ELF-1 (cell line): ENCODE results near the gene RBM10.

Source experiments
- DNase-seq: peaks from one replicate; pipeline ENCODE4 v3.0.0-alpha.2; 2016; ENCODE audit warnings: low read depth, low spot score

The RBM10 gene

DNA sequence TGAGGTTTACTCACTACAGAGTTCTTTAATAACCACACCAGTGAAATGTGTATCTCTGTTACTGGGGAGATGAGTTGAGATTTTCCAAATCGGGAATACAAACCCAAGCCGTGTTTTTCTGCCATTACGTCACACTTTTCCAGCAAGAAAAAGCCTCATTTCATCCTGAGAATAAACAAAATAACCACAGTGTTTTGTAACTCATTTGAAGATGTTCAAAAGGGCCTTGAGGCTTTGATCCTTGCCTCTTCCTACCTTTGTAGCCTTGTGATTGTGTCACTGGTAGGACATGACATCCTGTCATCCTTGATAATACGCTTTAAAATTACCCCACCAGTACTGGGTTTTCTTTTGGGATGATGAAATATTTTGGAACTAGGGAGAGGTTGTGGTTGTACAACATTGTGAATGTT is 90.7 kb downstream of the RBM10 start:
- DNase-seq = no peak
